Activated gamma-delta T cell (primary cell): ENCODE measurements around the gene EIF3A.
"Not testable (repeated sequence)": the region's sequence is repeated elsewhere in the genome, so short reads cannot be mapped to it uniquely, and the experiment has no call there.

Experiments used
- DNase-seq: peaks from one replicate; lab custom pipeline; 2025; lab: John Stamatoyannopoulos, UW

EIF3A gene

DNA sequence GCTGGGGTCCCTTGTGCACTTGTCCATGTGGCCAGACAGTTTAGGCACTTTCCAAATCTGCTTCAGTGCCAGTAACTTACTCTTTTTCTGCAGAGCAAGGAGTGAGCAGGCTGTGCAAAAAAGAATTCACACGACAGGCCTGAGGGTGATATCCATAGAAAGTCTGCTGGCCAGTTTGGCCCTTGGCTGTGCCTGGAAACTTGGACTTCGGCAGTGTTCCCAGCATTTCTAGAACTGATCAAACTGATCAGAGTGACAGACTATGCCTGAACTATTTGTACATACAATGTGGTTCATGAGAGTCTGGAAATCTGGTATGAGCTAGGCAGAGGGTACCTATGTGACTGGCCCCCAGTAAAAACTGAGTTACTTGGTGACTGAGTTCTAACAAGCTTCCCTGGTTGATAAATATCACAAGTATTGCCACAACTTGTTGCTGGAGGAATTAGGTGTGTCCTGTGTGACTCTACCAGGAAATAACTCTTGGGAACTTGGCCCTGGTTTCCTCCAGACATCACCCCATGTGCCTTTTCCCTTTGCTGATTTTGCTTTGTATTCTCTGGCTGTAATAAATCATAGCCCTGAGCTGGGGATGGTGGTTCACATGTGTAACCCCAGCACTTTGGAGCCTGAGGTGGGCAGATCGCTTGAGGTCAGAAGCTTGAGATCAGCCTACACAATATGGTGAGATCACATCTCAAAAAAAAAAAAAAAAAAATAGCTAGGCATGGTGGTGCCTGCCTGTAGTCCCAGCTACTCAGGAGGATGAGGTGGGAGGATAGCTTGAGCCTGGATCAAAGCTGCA, 20.0 kb upstream of the EIF3A start:
- DNase-seq: no peak

DNA sequence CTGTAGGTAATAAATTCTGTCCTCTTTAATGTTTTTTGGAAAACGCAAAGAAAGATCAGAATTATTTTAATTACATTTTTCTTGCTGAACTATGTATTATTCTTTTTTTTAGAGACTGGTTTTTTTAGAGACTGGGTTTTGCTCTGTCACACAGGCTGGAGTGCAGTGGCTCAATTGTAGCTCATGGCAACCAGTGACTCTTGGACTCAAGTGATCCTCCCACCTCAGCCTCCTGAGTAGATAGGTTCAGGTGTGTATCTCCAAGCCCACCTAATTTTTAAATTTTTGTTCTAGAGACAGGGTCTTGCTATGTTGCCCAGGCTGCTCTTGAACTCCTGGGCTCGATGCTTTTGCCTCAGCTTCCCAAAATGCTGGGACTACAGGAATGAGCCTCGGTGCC, 18.0 kb upstream of the EIF3A start:
- DNase-seq: no peak

DNA sequence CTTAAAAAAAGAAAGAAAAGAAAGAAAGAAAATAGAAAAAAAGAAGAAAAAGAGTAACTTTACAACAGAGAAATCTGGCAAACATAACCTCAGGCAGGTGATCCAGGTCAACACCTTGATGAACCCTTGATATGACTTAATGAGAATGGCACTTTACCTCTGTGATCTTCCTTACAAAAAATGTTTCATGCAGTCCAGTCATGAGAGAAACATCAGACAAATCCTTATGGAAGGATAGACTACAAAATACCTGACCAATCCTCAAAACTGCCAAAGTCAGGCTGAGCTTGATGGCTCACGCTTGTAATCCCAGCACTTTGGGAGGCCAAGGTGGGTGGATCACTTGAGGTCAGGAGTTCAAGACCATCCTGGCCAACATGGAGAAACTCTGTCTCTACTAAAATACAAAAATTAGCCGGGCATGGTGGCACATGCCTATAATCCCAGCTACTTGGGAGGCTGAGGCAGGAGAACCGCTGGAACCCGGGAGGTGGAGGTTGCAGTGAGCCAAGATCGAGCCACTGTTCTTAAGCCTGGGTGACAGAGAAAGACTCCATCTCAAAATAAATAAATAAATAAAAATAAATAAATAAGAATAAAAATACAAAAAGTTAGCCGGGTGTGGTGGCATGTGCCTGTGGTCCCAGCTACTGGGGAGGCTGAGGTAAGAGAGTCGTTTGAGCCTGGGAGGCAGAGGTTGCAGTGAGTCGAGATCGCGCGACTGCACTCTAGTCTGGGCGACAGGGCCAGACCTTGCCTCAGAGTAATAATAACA, 16.2 kb upstream of the EIF3A start:
- DNase-seq: not testable (repeated sequence)

DNA sequence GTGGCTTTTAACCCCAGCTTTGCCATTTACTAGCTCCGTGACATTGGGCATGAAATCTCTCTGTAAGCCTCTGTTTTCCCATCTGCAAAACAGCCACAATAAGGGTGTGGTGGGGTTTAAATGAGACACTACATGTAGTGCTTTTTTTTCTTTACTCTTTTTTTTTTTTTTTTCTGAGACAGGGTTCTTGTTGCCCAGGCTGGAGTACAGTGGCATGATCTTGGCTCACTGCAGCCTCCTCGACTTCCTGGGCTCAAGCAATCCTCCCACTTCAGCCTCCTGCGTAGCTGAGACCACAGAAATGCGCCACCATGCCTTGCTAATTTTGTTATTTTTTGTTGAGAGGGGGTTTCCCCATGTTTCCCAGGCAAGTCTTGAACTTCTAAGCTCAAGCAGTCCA, 15.0 kb upstream of the EIF3A start:
- DNase-seq: no peak

DNA sequence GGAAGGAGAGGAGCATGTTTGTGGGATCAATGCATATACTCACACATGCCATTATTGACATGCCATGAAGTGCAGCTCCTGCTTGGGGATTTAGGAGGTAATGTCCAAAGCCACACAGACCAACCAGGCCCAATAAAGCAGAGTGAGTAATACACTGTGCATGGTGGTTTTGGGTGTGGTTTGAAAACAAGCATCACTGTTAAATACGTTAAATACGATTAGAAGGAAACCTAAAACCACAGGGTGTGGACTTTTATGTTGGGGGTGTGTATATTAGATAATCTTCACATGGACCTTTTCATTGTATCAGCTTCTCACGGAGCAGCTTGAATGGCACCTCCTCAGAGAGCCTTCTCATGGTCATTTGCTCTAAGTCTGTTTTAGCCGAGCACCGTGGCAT, 10.4 kb upstream of the EIF3A start:
- DNase-seq: no peak

DNA sequence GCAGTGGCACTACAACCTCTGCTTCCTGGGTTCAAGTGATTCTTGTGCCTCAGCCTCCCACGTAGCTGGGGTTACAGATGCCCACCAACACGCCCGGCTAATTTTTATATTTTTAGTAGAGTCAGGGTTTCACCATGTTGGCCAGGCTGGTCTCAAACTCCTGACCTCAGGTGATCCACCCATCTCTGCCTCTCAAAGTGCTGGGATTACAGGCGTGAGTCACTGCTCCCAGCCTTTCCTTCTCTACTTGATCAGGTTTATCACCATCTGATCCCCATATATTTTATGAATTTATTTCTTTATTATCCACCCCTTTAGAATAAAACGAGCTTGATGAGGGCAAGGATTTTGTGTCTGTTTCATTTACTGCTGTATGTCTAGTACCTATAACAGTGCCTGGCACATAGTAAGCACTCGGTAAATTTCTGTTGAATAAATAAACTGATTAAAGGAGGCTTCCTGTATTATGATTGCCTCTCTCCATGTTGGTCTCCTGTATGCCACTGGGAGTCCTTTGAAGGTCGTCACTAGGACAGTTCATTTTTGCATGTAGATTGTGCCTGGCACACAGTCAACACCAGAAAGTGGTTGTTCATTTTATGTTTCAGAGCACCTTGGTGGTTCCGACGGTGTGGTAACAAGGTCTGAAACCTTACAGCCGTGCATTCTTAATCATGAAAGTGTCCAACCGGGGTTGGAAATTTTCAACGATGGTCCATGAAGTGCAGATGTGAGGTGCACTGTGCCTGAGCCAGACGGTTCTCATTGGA, 9.6 kb upstream of the EIF3A start:
- DNase-seq: no peak

DNA sequence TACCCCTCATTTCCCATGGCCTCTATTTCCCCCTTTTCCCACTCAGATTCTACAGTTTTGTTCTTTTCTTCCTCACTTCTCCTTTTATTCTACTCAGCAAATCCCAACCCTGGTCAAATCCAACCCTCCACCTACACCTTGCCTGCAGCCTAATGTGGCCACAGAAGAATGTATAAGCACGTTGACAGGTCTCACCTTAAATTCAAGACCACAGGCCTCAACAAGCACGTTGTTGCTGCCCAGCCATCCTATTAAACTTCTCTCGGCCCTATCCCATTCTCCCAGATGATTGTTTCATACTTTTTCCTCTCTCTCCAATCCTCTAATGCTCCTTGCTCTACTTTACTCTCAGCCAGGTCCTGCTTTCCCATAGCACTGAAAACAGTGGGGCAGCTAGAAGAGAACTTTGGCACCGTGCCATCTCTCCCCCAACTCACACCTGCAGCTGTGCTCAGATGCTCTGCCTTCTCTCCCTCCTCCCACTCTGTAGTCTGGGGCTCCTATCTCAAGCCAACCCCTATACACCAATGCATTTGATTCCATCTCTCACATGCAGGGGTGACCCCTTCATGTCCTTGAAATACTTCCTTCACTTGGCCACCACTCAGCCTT, 6.8 kb upstream of the EIF3A start:
- no peak for DNase-seq

DNA sequence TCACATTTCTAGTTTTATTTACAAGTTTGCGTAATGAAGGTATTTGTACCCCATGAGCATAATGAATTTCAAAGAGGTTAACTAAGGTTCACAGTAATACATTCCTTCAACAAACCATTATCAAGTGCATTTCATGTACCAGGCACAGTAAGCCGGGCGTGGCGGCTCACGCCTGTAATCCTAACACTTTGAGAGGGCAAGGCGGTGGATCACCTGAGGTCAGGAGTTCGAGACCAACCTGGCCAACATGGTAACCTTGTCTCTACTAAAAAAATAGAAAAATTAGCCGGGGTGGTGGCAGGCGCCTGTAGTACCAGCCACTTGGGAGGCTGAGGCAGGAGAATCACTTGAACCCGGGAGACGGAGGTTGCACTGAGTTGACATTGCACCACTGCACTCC, 4.3 kb upstream of the EIF3A start:
- no peak for DNase-seq

DNA sequence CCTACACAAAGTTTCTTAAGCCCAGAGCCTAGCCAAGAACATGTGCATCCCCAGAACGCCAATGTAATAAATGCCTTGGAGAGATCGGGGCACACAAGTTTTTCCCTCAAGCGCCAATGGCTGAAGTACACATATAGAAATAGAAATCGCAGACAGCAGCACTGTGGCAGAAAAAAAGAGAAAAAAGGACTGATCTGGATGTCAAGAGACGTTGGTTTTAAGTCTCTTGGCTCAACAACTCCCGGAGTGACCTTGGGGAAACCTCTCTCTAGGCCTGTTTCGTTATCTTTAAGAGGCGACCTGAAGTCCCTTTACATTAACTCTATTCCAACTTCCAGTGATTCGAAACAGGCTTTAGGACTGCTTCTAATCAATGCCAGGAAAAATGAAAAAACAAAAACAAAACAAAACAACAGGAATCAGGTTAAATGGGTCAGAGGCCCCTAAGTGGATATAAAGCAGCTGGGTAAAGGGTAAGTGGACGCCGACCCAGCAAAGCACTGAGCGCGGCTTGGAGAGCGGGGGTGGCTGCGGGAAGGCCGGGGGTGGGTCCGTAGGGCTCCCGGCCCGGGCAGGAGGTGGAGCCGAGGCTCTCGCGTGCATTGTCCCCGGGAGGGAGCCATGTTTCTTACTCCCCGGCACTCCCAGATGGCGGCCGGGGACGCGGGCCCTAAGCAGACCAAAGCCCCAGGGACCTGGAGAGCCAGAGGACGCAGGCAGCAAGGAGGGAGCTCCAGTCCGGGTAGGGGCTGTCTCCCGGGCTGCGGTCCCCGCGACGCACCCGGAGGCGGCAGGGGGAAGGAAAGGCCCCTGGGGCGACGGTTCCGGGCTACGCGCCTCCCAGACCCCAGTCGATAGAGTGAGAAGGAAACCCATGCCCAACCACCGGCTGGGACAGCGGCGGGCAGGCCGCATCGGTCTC, 757 bp downstream of the EIF3A start:
- peak; percentile 49 for DNase-seq

DNA sequence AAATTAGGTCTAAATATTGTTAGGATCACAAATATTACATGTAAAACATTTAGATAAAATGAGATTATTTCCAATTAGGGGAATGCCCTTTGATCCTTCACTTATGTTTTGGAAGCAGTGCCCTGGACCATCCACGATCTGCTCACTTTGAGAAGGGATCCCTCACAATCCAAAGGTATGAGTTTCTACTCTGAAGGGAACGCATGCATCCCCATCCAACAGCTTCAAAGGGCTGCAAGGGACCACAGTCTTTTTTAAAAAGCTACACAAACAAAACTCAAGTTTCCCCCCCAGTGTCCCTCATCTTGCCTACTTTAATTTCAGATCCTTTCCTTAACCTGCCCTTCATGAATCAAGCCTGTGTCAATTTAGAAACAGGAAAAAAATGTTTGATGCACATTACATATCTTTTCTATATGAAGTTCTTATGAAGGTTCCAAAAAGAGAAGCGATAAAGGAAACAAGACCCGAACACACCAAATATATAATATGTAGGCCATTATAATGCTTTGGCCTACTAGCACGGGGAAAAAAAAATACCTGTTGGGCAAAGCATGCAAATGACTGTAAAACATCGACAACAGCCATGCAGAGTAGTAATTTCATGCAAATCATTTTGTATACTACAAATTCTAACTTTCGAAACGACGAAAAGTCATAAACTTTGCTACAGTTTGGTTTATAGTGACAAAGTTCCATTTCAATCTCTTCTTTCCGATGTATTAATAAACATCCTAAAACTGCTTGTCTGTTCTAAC, 2.0 kb downstream of the EIF3A start:
- DNase-seq: no peak

DNA sequence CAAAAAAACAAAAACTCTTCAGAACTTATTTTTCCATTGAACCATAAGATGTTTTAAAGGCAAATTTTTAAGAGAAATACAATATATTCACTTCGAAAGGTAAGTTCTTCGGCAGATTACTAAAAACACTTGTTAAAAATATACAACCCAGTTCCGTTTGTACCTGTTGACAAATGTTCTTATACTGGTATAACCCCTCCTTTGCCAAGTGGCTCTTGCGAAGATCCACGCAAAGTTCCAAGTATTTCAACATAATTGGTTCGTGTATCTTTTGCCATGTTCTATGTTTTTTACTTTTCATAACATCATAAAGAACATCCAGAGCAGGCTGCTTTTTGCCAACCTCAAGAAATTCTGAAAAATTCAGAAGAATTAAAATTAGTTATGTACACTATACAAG, 7.0 kb downstream of the EIF3A start:
- no peak for DNase-seq

DNA sequence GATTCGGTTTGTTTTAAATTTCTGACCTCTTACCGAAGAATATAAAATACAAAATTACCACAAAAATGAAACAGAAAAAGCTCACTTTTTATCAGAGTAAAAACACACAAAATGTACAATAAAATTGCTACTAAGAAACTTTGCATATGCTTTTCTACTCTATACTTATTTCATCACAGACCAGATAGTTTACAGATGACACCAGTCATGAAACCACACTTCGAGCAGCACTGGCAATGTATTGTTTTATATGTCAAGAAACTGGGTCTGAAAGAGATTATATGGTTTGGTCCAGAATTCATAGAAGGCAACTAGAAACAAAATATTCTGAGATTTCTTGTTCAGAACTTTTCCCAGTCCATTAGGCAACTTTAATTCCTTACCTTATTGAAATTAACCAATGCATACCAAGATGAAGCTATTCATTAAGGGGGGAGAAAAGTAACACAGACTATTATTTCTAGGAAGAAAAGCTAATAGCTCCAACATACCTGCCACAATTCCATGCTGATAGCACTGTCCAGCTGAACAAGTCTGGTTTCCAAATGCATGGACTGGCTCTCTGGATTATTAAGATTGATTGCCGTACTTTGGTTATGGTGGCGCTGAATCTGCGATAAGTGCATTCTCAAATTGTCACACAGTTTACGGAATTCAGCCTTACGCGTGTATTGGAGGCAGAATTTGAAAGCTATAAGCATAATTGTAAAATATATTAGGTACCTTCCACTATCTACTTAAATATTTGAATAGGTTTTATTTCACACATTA, 10.0 kb downstream of the EIF3A start:
- no peak for DNase-seq

DNA sequence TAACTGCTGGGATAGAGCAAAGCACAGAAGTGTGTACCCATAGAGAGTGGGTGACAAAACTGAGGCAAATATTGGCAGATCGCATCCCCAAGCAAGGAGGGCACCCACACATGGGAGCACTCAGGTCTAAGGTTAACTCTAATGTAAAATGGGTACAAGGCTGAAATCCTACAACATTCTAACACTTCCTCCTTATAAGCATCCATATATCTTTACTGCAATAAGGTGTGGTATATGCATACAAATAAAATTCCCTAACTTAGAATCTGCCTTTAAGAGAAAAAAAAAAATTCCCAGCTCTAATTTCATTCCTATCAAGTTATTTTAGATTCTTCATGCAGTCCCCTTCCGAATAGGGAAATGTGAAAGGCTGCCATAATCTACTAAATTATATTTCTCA, 18.7 kb downstream of the EIF3A start:
- DNase-seq: no peak

DNA sequence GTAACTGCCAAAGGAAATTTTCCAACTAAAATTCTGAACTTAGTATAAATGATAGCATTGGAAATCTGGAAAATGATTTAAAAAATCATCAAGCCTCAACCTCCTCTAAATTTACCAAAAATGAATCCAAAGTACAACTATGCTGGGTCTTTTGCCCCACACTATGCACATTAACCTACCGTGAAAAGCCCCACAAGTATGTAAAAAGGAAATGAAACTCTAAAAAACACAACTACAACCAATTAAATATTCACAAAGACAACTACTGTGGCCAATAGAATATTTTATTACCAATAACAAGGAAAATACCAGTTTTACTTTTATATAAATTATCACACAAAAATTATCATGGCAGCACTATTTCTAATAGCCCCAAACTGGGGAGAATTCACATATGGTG, 19.3 kb downstream of the EIF3A start:
- no peak for DNase-seq

DNA sequence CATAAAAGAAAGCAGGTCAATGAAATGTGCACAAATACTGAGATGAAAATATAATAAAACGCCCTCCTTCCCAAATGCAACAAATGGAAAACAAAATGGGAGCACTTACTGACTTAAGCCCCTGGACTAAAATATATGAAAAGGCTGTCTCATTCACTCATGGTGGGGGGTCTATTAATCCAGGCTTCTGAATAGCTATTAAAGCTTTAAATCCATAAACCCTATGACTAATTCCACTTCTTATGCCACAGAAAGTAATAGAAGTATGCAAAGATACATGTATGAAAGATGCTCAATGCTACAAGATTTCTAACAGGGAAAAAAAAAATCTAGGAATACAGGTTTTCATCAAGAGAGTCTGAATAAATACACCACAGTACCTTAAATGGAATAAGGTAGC, 20.5 kb downstream of the EIF3A start:
- DNase-seq: no peak

DNA sequence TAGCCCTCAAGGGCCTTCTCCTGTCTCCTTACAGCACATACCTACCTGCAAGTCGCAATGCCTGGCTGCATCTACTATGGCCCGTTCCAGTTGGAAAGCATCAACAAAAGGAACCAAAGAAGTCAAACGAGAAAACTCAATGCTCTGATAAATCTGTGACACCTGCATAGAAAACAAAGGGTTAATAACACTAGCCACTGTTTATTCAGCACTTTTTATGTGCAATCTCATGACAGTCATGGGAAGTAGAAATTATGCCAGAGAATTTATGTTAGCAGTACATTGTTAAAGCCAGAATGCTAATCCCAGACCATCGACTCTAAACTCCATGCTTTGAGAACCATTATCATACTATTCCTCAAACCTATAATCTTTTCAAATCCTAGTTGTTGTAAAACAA, 21.1 kb downstream of the EIF3A start:
- DNase-seq: no peak

DNA sequence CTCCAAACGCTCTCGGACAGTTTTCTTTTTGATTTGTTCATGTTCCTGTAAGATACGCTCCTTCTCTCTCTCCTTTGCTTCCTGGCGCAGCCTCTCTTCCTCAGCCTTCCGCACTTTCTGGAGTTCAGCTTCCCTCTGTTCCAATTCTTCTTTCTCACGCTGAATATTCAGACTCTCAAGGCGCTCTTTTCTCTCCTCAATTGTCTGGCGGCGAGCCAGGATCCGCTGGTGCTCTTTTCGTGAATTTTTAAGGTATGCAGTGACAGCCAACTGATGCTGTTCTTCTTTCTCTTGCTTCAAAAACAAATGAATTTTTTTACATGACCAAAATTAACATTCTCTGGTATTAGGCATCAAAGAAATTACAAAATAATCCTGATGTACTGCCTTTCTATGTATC, 22.6 kb downstream of the EIF3A start:
- no peak for DNase-seq

DNA sequence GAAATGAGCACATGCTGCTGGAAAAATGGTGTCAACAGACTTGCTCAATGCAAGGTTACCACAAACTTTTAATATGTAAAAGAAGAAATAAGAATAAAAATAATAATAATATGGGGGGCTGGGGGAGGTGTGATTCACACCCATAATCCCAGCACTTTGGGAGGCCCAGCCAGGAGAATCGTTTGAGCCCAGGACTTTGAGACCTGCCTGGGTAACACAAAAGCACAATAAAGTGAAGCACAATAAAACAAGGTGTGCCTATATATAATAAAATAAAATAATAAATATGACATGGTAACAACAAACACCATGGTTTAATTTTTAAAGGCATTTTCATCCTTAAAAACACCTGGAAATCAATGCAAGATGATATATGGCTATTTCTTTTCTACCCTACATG, 25.1 kb downstream of the EIF3A start:
- DNase-seq: no peak

DNA sequence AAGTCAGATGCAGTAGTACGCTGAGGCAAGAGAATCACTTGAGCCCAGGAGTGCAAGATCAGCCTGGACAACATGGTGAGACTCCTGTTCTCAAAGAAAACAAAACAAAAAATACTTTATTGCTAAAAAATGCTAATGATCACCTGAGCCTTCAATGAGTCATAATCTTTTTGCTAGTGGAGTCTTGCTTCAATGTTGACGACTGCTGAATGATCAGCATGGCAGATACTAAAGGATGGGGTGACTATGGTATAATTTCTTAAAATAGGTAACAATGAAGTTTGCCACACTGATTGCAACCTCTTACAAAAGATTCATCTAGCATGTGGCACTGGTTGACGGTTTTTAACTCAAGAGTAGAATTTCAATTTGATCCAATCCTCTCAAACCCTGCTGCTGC, 28.8 kb downstream of the EIF3A start:
- no peak for DNase-seq

DNA sequence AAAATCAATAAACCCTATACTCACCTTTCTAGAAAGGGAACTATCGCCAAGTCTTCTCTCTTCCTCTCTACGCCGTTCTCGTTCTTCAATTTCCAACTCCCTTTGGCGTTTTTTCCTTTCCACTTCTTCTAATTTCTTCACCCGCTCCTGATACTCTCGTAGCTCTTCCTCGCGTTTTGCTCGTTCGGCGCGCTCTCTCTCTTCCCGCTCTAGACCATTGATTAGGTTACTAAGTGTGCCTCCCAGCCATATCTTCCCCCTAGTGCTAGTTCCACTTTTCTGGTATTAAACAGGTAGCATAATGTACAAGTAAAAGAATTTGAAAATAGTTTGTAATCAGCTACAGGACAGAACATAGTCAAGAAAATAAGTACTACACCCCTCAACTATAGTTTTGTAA, 30.8 kb downstream of the EIF3A start:
- no peak for DNase-seq
